Smooth muscle cell of the brain vasculature (primary cell): ENCODE data around the gene AMTN.

ENCODE experiments used
- DNase-seq: peaks from one replicate; pipeline ENCODE4 v3.0.0-alpha.2; 2012; ENCODE audit warnings: low read depth, low spot score

AMTN gene

GRCh38 chr4:70559924-70560323, 41.6 kb downstream of the AMTN start:
- no peak for DNase-seq

- no peak for DNase-seq
Observed at GRCh38 chr4:70564033-70564432, 45.7 kb downstream of the AMTN start.

GRCh38 chr4:70570796-70571195, 52.4 kb downstream of the AMTN start:
- DNase-seq, result no peak

- DNase-seq, result no peak
Observed at GRCh38 chr4:70571772-70572171, 53.4 kb downstream of the AMTN start.

GRCh38 chr4:70575964-70576363, 57.6 kb downstream of the AMTN start:
- DNase-seq, result no peak

GRCh38 chr4:70577220-70577927, 59.0 kb downstream of the AMTN start:
- DNase-seq, result no peak

- DNase-seq, result no peak
Observed at GRCh38 chr4:70581980-70582379, 63.6 kb downstream of the AMTN start.
